K562 (cell line): ENCODE data around the gene SEL1L. TPM values are rescaled to one million over a fixed set of nuclear protein-coding genes. Genes with fewer than 3 reads are reported as not detected.

Experiments
- ATAC-seq: fragments of 200-7000 bp; cut with Tn5 transposase; 3 replicates; pipeline ENCODE4 v1.9.1; 2020; ENCODE audit warnings: moderate library complexity
- BruUV-seq: library from RNA; stranded (reverse); fragments of 400-500 nt; replicated peaks from 2 replicates; lab custom pipeline; 2021; lab: Mats Ljungman, UMichigan
- CTCF ChIA-PET: fragments of 300-600 bp; formaldehyde crosslinking; extraction: SDS; loops from one replicate; lab custom pipeline; 2021; ENCODE audit warnings: low intra/inter-chr PET ratio; lab: Yijun Ruan, JAX
- POLR2A ChIA-PET: fragments of 300-600, 350-650 bp; sonication (Branson Sonifier 250); formaldehyde crosslinking; extraction: SDS; loops from one replicate; lab custom pipeline; 2021; ENCODE audit warnings: antibody characterized with exemption, inconsistent platforms; lab: Yijun Ruan, JAX
- DNase-seq, 4 experiments: peaks; one replicate each; pipeline versions ENCODE4 v3.0.0 to v3.0.0-alpha.2; 2011 to 2018; ENCODE audit warnings: low spot score in 3 of 4, mixed read lengths in 3 of 4; ENCODE audit errors: extremely low read depth in 1 of 4
- FAIRE-seq: peaks from 2 replicates; lab custom pipeline; 2011; peaks lifted over from hg19 to GRCh38; lab: Jason Lieb, UNC
- H2AFZ ChIP-seq: 2 replicates; pipeline ENCODE4 v1.6.0; 2011; ENCODE audit warnings: low read depth, low read length, control low read depth, inconsistent platforms
- H3K27ac ChIP-seq: fragments of 200-600 bp; 3 replicates; pipeline ENCODE4 v1.8.0; 2011; ENCODE audit warnings: low read depth, mild to moderate bottlenecking, control low read depth, inconsistent platforms, low read length, moderate library complexity, mixed read lengths; ENCODE audit errors: extremely low read depth
- H3K27me3 ChIP-seq, 2 experiments: fragments of 300-600 bp in 1 of 2; 2 replicates in 1 of 2; 3 replicates in 1 of 2; pipeline versions ENCODE4 v1.6.0 to v1.8.0; 2011; ENCODE audit warnings: inconsistent platforms in 2 of 2, low read length in 2 of 2, mild to moderate bottlenecking in 1 of 2, mixed read lengths in 1 of 2, moderate library complexity in 1 of 2; ENCODE audit not compliant: control insufficient read depth in 2 of 2, insufficient read depth in 2 of 2
- H3K36me3 ChIP-seq: fragments of 300-600 bp; 3 replicates; pipeline ENCODE4 v1.8.0; 2011; ENCODE audit warnings: mild to moderate bottlenecking, low read length, inconsistent platforms; ENCODE audit not compliant: control insufficient read depth, insufficient read depth
- H3K4me1 ChIP-seq, 2 experiments: fragments of 200-600 bp in 1 of 2; replicated peaks in 1 of 2; 2 replicates in 1 of 2; 3 replicates in 1 of 2; pipeline versions ENCODE4 v1.5.1 to v1.8.0; 2011; ENCODE audit warnings: inconsistent platforms in 2 of 2, low read length in 2 of 2, mild to moderate bottlenecking in 1 of 2, mixed read lengths in 1 of 2, moderate library complexity in 1 of 2; ENCODE audit not compliant: control insufficient read depth in 2 of 2, insufficient read depth in 2 of 2
- H3K4me2 ChIP-seq: 2 replicates; pipeline ENCODE4 v1.6.1; 2011; ENCODE audit warnings: low read length, control low read depth, inconsistent platforms, mixed read lengths; ENCODE audit not compliant: insufficient read depth
- H3K4me3 ChIP-seq: fragments of 200-600 bp; sonication (generic), shearing (Covaris generic); 2 replicates; pipeline ENCODE4 v1.5.1; 2016; ENCODE audit warnings: control low read depth, inconsistent platforms
- H3K79me2 ChIP-seq: fragments of 200-600 bp; 3 replicates; pipeline ENCODE4 v1.8.0; 2011; ENCODE audit warnings: low read length, inconsistent platforms; ENCODE audit not compliant: control insufficient read depth, insufficient read depth
- H3K9ac ChIP-seq, 2 experiments: 2 replicates each; pipeline versions ENCODE4 v1.6.0 to v1.6.1; 2011; ENCODE audit warnings: low read depth in 2 of 2, low read length in 2 of 2, control low read depth in 1 of 2, inconsistent platforms in 1 of 2, mild to moderate bottlenecking in 1 of 2, mixed read lengths in 1 of 2; ENCODE audit not compliant: insufficient read depth in 1 of 2
- H3K9me1 ChIP-seq: one replicate; pipeline ENCODE4 v1.6.0; 2011; ENCODE audit warnings: inconsistent platforms, mild to moderate bottlenecking, low read length, moderate library complexity; ENCODE audit not compliant: control insufficient read depth, insufficient read depth
- H3K9me3 ChIP-seq: replicated peaks from 2 replicates; pipeline ENCODE4 v1.5.1; 2011; ENCODE audit warnings: low read depth, low read length, inconsistent platforms; ENCODE audit not compliant: control insufficient read depth, insufficient read depth
- H4K20me1 ChIP-seq: replicated peaks from 2 replicates; pipeline ENCODE4 v1.6.1; 2011; ENCODE audit warnings: low read length, inconsistent platforms, mixed read lengths; ENCODE audit not compliant: control insufficient read depth, insufficient read depth
- EGR1 ChIP-seq: fragments of 450-650 bp; conservative IDR thresholded peaks from 2 replicates; pipeline ENCODE4 v1.6.1; 2017; ENCODE audit warnings: mild to moderate bottlenecking
- HIVEP1 ChIP-seq: fragments of 250-450 bp; sonication (Bioruptor Pico); IDR thresholded peaks from 2 replicates; pipeline ENCODE4 v1.4.0; 2020; ENCODE audit warnings: mild to moderate bottlenecking
- LCOR ChIP-seq: sonication (generic); formaldehyde crosslinking; IDR thresholded peaks from 2 replicates; pipeline ENCODE4 v1.8.0; 2022; ENCODE audit warnings: mild to moderate bottlenecking, missing genetic modification reagents
- NONO ChIP-seq, 2 experiments: fragments of 200-400 bp in 1 of 2; fragments of 450-650 bp in 1 of 2; formaldehyde crosslinking in 1 of 2; IDR thresholded peaks; 2 replicates each; pipeline ENCODE4 v1.6.1; 2017; ENCODE audit warnings: low read depth in 2 of 2, mild to moderate bottlenecking in 2 of 2, moderate library complexity in 2 of 2, low read length in 1 of 2
- POLR2H ChIP-seq: IDR thresholded peaks from 2 replicates; pipeline ENCODE4 v1.6.1; 2016; ENCODE audit warnings: missing genetic modification characterization, low read depth, mild to moderate bottlenecking, control low read depth, missing compliant biosample characterization, moderate library complexity
- POLR3A ChIP-seq: IDR thresholded peaks from 2 replicates; pipeline ENCODE4 v1.6.1; 2011; ENCODE audit warnings: borderline replicate concordance, mild to moderate bottlenecking, moderate library complexity; ENCODE audit not compliant: insufficient read length, insufficient read depth; ENCODE audit errors: extremely low read depth
- PRMT5 ChIP-seq: sonication (generic); formaldehyde crosslinking; IDR thresholded peaks from 2 replicates; pipeline ENCODE4 v1.5.0; 2020; ENCODE audit warnings: missing genetic modification reagents
- STAT5B ChIP-seq: fragments of 250-450 bp; sonication (Bioruptor Pico); IDR thresholded peaks from 2 replicates; pipeline ENCODE4 v1.8.0; 2021; ENCODE audit warnings: mild to moderate bottlenecking, inconsistent platforms
- YBX1 ChIP-seq: fragments of 450-650 bp; IDR thresholded peaks from 2 replicates; pipeline ENCODE4 v1.7.1; 2016; ENCODE audit warnings: mild to moderate bottlenecking
- ZNF639 ChIP-seq, 2 experiments: fragments of 200-800 bp in 1 of 2; sonication (Bioruptor generic) in 1 of 2; sonication (generic) in 1 of 2; formaldehyde crosslinking in 1 of 2; IDR thresholded peaks in 1 of 2; conservative IDR thresholded peaks in 1 of 2; 2 replicates each; pipeline versions ENCODE4 v1.5.0 to v1.6.1; 2016 to 2020; ENCODE audit warnings: missing compliant biosample characterization in 1 of 2, missing genetic modification characterization in 1 of 2, missing genetic modification reagents in 1 of 2
- WGBS: fragments of 100-300 bp; shearing (Covaris generic); methylation state at CpG from one replicate; pipeline ENCODE4 v1.1.6; 2016; ENCODE audit warnings: low coverage, mixed read lengths; ENCODE audit not compliant: insufficient coverage; ENCODE audit errors: missing lambda C conversion rate; 5-methylcytosine and 5-hydroxymethylcytosine counted together
- in situ Hi-C: fragments of 300-500 bp; cut with MboI; formaldehyde crosslinking; loops from 4 replicates; pipeline ENCODE4 v1.15.0; 2018; ENCODE audit warnings: inconsistent platforms, mixed read lengths
- intact Hi-C: fragments of 100-400 bp; cut with micrococcal nuclease; formaldehyde crosslinking; loops from 2 replicates; pipeline ENCODE4 v1.14.2; 2022
- polyA plus RNA-seq, 8 experiments: library from polyadenylated mRNA; depleted of rRNA in 4 of 8; stranded (reverse) in 5 of 8; unstranded in 3 of 8; fragments of >200 nt; fragmentation: Nextera tagmentation in 2 of 8; fragmentation: Illumina TruSeq in 1 of 8; extraction: Ambion mirVana in 2 of 8; extraction: Trizol in 1 of 8; gene quantifications; 2 replicates each; pipeline versions ENCODE4 v1.2.1 to v1.2.3, GENCODE V29; 2011 to 2014; ENCODE audit warnings: inconsistent platforms in 1 of 8, missing spikeins in 1 of 8
- total RNA-seq, 7 experiments: library from RNA; depleted of rRNA in 6 of 7; stranded (reverse); fragments of >200 nt in 6 of 7; fragmentation: Illumina TruSeq in 2 of 7; extraction: Trizol in 2 of 7; gene quantifications; 2 replicates each; pipeline versions ENCODE4 v1.2.1 to v1.2.3, GENCODE V29; 2011 to 2021; ENCODE audit warnings: low replicate concordance in 1 of 7
- TF ChIP-seq, protein P1 (sequence below), 2 experiments: IDR thresholded peaks in 1 of 2; conservative IDR thresholded peaks in 1 of 2; 2 replicates each; pipeline ENCODE4 v1.6.1; 2016; ENCODE audit warnings: low read depth in 2 of 2, mild to moderate bottlenecking in 1 of 2, missing compliant biosample characterization in 1 of 2, missing genetic modification characterization in 1 of 2, moderate library complexity in 1 of 2
- TF ChIP-seq, protein P2 (sequence below): fragments of 450-650 bp; IDR thresholded peaks from 2 replicates; pipeline ENCODE4 v1.6.1; 2016; ENCODE audit warnings: antibody characterized with exemption
- TF ChIP-seq, protein P3 (sequence below): fragments of 250-450 bp; sonication (Bioruptor Pico); IDR thresholded peaks from 2 replicates; pipeline ENCODE4 v1.5.0; 2021
- TF ChIP-seq, protein P4 (sequence below): sonication (generic); formaldehyde crosslinking; IDR thresholded peaks from 2 replicates; pipeline ENCODE4 v1.8.0; 2022; ENCODE audit warnings: mild to moderate bottlenecking, low read depth, missing genetic modification reagents

Gene SEL1L
- total and polyA plus RNA-seq, 9 of the 15 experiments (the other 6 are each of a cell fraction or from before 2014, with no cell fraction given): 7.7 to 21.1 (median 13.6) TPM

DNA sequence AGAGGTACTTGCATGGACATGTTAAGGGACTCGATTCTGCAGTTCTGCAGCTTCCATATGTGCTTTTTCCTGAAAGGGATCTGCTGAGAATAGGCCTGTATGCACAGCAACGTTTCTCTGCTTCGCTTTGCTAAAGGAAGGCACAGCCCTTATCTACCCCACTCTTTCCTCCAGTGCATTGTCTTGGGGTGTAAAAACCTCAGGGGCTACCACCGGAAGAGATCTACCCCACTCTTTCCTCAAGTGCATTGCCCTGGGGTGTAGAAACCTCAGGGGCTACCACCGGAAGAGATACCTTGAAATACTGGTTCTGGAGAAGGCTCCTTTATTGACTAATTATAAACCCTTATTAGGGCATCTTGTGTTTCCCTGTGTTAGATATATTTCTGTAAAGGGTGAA lies 52.9 kb downstream of the SEL1L start:
- no peak for ATAC-seq
- WGBS: 95% methylated on average over 4 of the region's 5 CpGs
- in situ Hi-C loops (no loop called here), intact Hi-C loops (no loop called here)
- H3K4me3 ChIP-seq: no peak overlapping the region
- no peak overlapping the region for H2AFZ ChIP-seq
- BruUV-seq: no TSS peak
- H3K36me3 ChIP-seq: peaks cover 63% of the 10 kb centered on the region
- no peak overlapping the region for H3K27ac ChIP-seq
- ChIA-PET CTCF (no interaction called here), POLR2A (no interaction called here)
- no peak for FAIRE-seq
- no peak overlapping the region for H3K9ac ChIP-seq
- no peak for DNase-seq
- H3K4me1 ChIP-seq: no peaks in the 10 kb centered on the region; a peak in 1 of 5 replicates
- H3K4me2 ChIP-seq: no peak overlapping the region
- H3K9me1 ChIP-seq: no peaks in the 10 kb centered on the region
- H4K20me1 ChIP-seq: no peaks in the 10 kb centered on the region
- no peaks in the 10 kb centered on the region for H3K79me2 ChIP-seq
- no peaks in the 10 kb centered on the region for H3K9me3 ChIP-seq
- no peaks in the 10 kb centered on the region for H3K27me3 ChIP-seq
- TF ChIP-seq, protein P1, sequence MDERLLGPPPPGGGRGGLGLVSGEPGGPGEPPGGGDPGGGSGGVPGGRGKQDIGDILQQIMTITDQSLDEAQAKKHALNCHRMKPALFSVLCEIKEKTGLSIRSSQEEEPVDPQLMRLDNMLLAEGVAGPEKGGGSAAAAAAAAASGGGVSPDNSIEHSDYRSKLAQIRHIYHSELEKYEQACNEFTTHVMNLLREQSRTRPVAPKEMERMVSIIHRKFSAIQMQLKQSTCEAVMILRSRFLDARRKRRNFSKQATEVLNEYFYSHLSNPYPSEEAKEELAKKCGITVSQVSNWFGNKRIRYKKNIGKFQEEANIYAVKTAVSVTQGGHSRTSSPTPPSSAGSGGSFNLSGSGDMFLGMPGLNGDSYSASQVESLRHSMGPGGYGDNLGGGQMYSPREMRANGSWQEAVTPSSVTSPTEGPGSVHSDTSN (CRISPR knock-in tag; IDR thresholded peaks at IDR 0.05; ENCODE audit: low read depth): no peak
- TF ChIP-seq, protein P1 (tag; conservative IDR thresholded peaks at IDR 0.05; ENCODE audit: low read depth): no peak
- TF ChIP-seq LCOR (CRISPR knock-in tag): no peak
- no peak for TF ChIP-seq YBX1
- TF ChIP-seq, protein P2, sequence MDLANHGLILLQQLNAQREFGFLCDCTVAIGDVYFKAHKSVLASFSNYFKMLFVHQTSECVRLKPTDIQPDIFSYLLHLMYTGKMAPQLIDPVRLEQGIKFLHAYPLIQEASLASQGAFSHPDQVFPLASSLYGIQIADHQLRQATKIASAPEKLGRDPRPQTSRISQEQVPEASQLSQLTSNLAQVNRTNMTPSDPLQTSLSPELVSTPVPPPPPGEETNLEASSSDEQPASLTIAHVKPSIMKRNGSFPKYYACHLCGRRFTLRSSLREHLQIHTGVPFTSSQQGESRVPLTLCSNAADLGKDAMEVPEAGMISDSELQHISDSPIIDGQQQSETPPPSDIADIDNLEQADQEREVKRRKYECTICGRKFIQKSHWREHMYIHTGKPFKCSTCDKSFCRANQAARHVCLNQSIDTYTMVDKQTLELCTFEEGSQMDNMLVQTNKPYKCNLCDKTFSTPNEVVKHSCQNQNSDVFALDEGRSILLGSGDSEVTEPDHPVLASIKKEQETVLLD: no peak
- no peak for TF ChIP-seq HIVEP1
- no peak for TF ChIP-seq POLR2H
- no peak for TF ChIP-seq PRMT5 (CRISPR knock-in tag)
- TF ChIP-seq ZNF639 (CRISPR knock-in tag; conservative IDR thresholded peaks at IDR 0.05 in 1 of 2, IDR thresholded peaks at IDR 0.05 in 1 of 2): no peak
- no peak for TF ChIP-seq EGR1
- TF ChIP-seq STAT5B: no peak
- no peak for TF ChIP-seq POLR3A
- TF ChIP-seq NONO (IDR thresholded peaks at IDR 0.05; ENCODE audit: low read depth in 2 of 2, low read length in 1 of 2): no peak
- TF ChIP-seq, protein P3, sequence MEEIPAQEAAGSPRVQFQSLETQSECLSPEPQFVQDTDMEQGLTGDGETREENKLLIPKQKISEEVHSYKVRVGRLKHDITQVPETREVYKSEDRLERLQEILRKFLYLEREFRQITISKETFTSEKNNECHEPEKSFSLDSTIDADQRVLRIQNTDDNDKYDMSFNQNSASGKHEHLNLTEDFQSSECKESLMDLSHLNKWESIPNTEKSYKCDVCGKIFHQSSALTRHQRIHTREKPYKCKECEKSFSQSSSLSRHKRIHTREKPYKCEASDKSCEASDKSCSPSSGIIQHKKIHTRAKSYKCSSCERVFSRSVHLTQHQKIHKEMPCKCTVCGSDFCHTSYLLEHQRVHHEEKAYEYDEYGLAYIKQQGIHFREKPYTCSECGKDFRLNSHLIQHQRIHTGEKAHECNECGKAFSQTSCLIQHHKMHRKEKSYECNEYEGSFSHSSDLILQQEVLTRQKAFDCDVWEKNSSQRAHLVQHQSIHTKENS: no peak
- TF ChIP-seq, protein P4, sequence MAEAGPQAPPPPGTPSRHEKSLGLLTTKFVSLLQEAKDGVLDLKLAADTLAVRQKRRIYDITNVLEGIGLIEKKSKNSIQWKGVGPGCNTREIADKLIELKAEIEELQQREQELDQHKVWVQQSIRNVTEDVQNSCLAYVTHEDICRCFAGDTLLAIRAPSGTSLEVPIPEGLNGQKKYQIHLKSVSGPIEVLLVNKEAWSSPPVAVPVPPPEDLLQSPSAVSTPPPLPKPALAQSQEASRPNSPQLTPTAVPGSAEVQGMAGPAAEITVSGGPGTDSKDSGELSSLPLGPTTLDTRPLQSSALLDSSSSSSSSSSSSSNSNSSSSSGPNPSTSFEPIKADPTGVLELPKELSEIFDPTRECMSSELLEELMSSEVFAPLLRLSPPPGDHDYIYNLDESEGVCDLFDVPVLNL (CRISPR knock-in tag): no peak
